Measurements from ENCODE around the gene CRABP1.

The CRABP1 gene

GRCh38 chr15:78340231-78341056, at the start of gene CRABP1:
Gene CRABP1, plus strand, starts transcription at chr15:78340353. Its CDS starts 76 bp downstream, at chr15:78340429.
- no peak for DNase-seq

- no peak for DNase-seq
Observed at GRCh38 chr15:78291052-78291451, 49.1 kb upstream of the CRABP1 start.

GRCh38 chr15:78291698-78292097, 48.5 kb upstream of the CRABP1 start:
- DNase-seq: no peak

- no peak for DNase-seq
Observed at GRCh38 chr15:78292219-78292618, 47.9 kb upstream of the CRABP1 start.

GRCh38 chr15:78299101-78299930, 40.8 kb upstream of the CRABP1 start, which contains the start of gene SKIC8:
Gene SKIC8, minus strand, starts transcription at chr15:78299609. Its CDS starts 3,923 bp downstream, at chr15:78295686.
- peak; percentile 91 for DNase-seq

- DNase-seq: no peak
Observed at GRCh38 chr15:78301326-78301725, 38.8 kb upstream of the CRABP1 start.

- no peak for DNase-seq
Observed at GRCh38 chr15:78301828-78302227, 38.3 kb upstream of the CRABP1 start.

- DNase-seq: no peak
Observed at GRCh38 chr15:78302579-78303312, 37.4 kb upstream of the CRABP1 start.

GRCh38 chr15:78304216-78305066, 35.7 kb upstream of the CRABP1 start:
- DNase-seq: no peak

- DNase-seq: no peak
Observed at GRCh38 chr15:78306176-78306774, 33.9 kb upstream of the CRABP1 start.

GRCh38 chr15:78307976-78308375, 32.2 kb upstream of the CRABP1 start:
- no peak for DNase-seq

GRCh38 chr15:78308422-78309032, 31.6 kb upstream of the CRABP1 start:
- peak; percentile 48 for DNase-seq

- DNase-seq: no peak
Observed at GRCh38 chr15:78311292-78311691, 28.9 kb upstream of the CRABP1 start.

GRCh38 chr15:78312536-78312935, 27.6 kb upstream of the CRABP1 start:
- DNase-seq: no peak

- DNase-seq: no peak
Observed at GRCh38 chr15:78312957-78313356, 27.2 kb upstream of the CRABP1 start.

GRCh38 chr15:78313383-78313782, 26.8 kb upstream of the CRABP1 start:
- no peak for DNase-seq

GRCh38 chr15:78314181-78314581, 26.0 kb upstream of the CRABP1 start:
- no peak for DNase-seq

GRCh38 chr15:78315686-78316282, 24.4 kb upstream of the CRABP1 start:
- DNase-seq: no peak

GRCh38 chr15:78316283-78317083, 23.7 kb upstream of the CRABP1 start:
- no peak for DNase-seq
